B cell (primary cell): ENCODE measurements around the gene SEMA6A.

Experiments
- CTCF ChIP-seq: fragments of 200-600 bp; IDR thresholded peaks from one replicate; pipeline ENCODE4 v1.8.0; 2022; ENCODE audit warnings: antibody characterized with exemption, mild to moderate bottlenecking
- EZH2 ChIP-seq: IDR thresholded peaks from 2 replicates; pipeline ENCODE4 v1.6.1; 2012; ENCODE audit warnings: borderline replicate concordance, low read depth, mild to moderate bottlenecking, moderate library complexity, low read length; ENCODE audit not compliant: insufficient read depth, poor library complexity, severe bottlenecking

GRCh38 chr5:116563736-116564308, 10.8 kb downstream of the SEMA6A start:
- TF ChIP-seq CTCF (no peak), EZH2 (no peak)
